WTC11 (cell line): ENCODE results near the gene SLC25A31. TPM values are rescaled to one million over a fixed set of nuclear protein-coding genes. Genes with fewer than 3 reads are reported as not detected.

Source experiments
- total RNA-seq: library from RNA; stranded (reverse); gene quantifications from 3 replicates; pipeline ENCODE4 v1.2.3, GENCODE V29; 2021

The SLC25A31 gene
- total RNA-seq, 1 experiment from 2014 or later: not detected

Other genes with a start within 250 kb of the SLC25A31 start
- 15.0 to 18.6 TPM (median 17.9 TPM) in 3 replicates for gene INTU, start 97.4 kb upstream of the SLC25A31 start, total RNA-seq
- 6.9 to 9.9 TPM (median 9.6 TPM) in 3 replicates for gene HSPA4L, start 51.9 kb downstream of the SLC25A31 start, total RNA-seq
- 37.8 to 44.0 TPM (median 38.6 TPM) in 3 replicates for gene PLK4, start 150.5 kb downstream of the SLC25A31 start, total RNA-seq
- 13.4 to 17.6 TPM (median 15.0 TPM) in 3 replicates for gene MFSD8, start 234.8 kb downstream of the SLC25A31 start, total RNA-seq
- 15.9 to 17.8 TPM (median 16.5 TPM) in 3 replicates for gene ABHD18, start 235.0 kb downstream of the SLC25A31 start, total RNA-seq